ENCODE measurements around the gene SMARCE1.
A peak's percentile ranks its signal among the peaks of the same experiment; 100 is the strongest.
"Not testable (repeated sequence)": the region's sequence is repeated elsewhere in the genome, so short reads cannot be mapped to it uniquely, and the experiment has no call there.

SMARCE1 gene

DNA sequence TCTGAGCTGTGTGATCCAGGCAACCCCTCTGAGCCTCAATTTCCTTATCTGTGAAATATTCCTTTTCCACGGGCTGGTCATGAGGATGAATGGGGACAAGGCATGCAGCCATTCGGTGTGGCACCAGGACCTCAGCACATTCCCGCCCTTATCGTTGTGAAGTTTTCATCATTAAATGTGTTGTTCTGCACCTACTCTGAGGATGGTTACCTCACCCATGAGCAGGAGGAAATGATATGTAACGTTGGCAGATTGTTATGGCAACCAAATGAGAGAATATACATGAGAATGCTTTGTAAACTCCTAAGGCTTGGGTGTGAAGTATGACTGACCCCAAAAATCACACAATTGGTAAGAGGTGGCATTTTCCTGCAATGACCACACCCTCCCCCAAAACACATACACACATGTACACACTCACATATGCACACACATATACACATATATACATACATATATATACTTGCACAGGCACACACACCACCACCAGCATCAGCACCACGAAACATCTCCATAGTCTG lies 39.5 kb downstream of the SMARCE1 start:
- DNase-seq, result peak; percentile 34

DNA sequence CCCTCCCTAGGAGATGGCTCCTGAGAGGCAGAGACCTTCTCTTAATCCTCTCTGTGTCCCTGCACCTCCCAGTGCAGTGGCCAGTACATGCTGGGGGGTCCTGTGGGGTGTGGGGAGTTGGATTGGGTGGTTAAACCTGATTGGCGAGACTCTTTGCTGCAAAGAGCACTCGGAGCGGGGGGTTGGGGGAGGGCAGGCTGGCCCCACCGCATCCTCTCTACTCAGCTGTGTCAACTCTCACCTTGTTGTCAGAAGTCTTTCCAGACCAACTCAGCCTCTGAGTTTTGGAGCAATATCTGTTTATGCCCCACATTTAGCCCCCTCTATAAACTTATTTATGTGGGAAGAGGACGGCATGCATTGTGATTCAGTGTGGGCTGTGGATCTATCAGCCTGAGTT lies 40.0 kb downstream of the SMARCE1 start:
- no peak for DNase-seq

DNA sequence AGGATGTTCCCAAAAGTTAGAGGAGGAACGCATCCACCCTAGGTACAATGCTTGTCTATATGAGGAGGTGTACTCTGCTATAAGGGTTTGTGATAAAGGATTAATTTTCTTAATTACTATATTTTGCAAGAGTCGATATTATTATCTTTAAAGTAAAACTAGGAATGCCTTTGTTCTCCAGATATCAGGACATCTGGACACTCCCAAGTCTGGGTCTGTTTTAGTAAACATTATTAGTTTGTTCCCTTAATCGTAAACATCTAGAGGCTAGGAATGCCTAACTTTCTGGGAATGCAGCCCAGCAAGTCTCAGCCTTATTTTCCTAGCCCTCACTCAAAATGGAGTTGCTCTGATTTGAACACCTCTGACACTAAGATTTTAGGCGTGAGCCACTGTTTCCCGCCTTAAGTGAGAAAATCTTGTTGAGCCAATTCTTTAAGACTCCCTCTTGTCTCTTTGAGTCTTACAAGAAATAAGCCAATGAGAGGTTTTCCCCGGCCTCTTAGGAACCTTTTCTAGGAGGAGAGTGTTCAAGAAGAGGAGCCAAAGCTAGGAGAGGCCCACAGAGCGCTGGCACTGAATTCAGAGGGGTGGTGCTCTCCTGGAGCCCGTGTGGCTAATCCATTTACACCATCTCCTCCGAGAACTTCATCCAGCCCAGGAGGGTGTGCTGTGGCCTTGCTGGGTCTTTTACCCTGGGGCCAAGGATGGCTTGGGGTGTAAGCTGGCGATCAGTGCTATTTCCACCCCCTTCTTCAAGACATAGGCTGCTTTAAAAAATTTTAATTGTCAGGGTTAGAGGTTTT lies 40.9 kb downstream of the SMARCE1 start:
- no peak for DNase-seq

GRCh38 chr17:40605306-40605705 lies 42.3 kb downstream of the SMARCE1 start:
- DNase-seq, result no peak

DNA sequence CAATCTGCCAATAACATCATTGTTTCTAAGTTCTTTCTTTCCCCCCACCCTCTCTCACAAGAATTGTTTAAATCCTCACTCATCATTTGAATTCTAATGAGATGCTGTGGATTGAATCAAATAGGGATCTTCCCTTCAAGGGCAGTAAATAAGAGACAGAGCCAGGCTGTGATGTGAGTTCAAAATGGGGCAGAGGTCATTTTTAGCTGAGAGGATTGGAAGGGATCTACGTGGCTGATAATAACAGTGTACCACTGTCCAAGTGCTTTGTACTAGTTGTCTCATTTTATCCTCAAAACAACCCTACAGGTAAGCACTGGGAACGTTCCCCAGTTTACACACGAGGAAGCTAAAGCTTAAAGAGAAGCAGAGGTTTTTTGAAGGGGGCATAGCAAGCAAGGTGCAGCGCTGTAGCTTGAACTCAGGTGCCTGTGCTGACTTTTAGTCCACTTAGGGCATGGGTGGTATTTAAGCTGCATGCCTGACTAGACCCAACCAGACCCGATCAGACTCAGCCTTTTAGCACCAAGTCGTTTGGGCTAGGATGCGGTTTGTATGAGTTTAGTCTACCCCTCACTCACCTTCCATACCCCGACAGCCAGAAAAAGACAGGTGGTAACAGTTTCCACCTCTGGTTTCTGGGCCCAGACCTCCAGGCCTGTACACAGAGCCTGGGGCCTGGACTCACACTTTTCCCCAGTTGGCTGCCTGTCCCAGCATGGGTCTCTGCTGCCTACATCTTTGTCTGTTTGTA lies 43.1 kb downstream of the SMARCE1 start:
- no peak for DNase-seq

DNA sequence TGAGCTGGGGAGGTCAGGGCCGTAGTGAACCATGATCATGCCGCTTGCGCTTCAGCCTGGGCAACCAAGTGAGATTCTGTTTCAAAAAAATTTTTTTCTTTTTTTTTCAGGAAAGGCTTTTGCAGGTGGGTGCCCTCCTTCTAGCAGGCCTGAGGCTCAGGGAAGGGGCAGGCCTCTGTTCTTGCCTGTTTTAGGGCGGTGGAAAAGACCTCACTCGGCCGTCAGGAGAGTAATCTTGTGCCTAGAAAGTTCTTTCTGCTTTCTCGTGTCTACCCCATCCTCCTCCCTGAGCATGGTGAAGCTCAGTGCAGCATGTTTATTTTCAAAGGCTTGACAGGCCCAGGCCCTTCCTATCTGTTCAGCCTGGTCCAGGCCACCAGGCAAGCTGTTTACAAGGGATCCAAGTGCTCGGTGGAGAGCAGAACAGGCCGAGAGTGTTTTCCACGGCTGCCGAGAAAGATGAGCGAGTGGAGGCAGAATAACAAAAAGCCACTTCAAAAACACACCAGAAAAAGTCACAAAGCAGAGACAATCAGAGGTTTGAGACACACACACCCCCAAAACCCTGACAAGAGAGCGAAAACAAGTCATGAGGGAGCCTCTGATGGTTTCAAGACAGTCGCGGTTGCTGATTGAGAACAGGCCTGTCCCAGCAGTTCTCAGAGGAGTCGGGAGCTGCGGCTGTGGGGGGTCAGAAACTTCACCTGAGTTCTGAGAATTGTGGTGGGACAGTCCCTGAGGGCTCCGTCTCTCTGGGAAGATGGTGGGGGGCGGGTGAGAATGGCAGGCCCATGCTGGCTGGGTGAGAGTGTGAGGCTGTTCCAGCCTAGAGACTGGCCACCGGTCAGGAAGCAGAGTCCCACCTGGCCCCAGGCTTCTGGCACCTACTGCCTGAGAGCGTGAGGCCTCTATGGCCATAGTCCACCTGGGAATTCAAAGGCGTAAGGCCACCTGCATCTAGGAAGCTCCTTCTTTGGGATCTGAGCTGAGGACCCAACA lies 44.9 kb downstream of the SMARCE1 start:
- no peak for DNase-seq

DNA sequence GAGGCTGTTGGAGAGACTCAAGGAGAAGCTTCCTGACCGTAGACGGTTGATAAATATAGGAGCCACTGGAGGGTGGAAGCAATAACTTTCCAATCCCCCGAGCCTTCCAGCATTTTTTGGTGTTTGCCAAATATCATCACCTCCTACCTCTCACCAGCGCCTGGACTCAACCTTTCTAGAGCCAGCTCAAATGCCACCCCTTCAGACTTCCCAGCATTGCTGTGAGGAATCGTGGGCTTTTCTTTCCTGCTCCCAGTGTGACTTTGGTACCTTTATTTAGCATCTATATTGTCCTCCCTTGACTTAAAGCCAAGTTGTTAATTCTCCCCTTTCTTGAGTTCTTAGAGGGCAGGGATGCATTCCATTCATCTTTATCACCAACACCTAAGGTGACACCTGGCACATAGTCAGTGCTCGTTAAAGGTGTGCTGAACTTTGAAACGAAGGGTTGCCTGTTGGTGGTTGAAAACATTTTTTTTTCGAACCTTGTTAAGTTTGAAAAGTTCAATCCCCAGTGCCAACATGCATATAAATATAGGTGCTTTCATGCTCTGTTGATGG lies 47.1 kb downstream of the SMARCE1 start:
- no peak for DNase-seq

- no peak for DNase-seq
Measured at GRCh38 chr17:40599468-40599763, 48.2 kb downstream of the SMARCE1 start.

GRCh38 chr17:40598619-40599467 lies 48.8 kb downstream of the SMARCE1 start:
- DNase-seq, result peak; percentile 92

DNA sequence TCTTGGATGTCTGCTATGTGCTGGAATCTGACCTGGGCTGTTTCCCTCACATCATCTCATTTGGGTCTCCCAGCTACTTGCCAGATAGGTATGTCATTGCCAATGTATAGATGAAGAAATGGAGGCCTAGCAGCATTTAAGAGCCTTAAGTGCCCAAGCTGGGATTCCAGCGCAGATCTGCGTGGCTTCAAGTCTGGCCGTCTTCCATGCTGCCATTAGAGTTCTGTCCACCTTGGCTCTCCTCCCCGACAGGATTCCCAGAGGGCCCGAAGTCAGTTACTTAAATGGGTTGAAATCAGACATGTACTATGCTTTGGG lies 49.4 kb downstream of the SMARCE1 start:
- DNase-seq, result no peak

- no peak for DNase-seq
Measured at GRCh38 chr17:40597556-40598300, 49.9 kb downstream of the SMARCE1 start.

DNA sequence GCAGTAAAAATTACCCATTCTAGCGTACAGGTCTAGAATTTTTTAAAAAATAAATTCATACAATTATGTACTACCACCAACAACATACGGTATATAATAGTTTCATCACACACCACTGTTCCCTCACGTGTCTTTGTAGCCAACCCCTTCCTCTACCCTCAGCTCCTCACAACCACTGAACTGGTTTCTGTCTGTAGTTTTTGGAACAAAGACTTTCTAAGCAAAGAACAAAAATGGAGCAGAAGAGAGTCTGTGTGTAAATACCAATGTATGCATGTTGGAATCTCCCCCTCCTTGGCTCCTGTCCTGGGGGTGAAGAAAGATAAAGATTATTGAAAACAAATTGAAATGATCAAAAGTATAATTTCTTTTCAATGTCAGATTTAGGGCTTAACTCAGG lies 50.5 kb downstream of the SMARCE1 start:
- DNase-seq, result no peak

- DNase-seq, result peak; percentile 38
Measured at GRCh38 chr17:40596261-40596919, 51.2 kb downstream of the SMARCE1 start.

- DNase-seq, result no peak
Measured at GRCh38 chr17:40590742-40591141, 56.9 kb downstream of the SMARCE1 start.

- DNase-seq, result no peak
Measured at GRCh38 chr17:40588552-40588951, 59.1 kb downstream of the SMARCE1 start.

- not testable (repeated sequence) for DNase-seq
Measured at GRCh38 chr17:40586264-40586663, 61.4 kb downstream of the SMARCE1 start.

DNA sequence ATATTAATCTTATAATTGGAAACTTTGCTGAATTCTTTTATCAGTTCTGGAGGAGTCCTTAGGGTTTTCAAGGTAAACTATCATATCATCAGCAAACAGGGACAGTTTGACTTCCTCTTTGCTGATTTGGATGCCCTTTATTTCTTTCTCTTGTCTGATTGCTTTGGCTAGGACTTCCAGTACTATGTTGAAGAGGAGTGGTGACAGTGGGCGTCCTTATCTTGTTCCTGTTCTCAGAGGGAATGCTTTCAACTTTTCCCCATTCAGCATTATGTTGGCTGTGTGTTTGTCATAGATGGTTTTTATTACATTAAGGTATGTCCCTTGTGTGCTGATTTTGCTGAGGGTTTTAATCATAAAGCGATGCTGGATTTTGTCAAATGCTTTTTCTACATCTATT lies 62.7 kb downstream of the SMARCE1 start:
- not testable (repeated sequence) for DNase-seq

DNA sequence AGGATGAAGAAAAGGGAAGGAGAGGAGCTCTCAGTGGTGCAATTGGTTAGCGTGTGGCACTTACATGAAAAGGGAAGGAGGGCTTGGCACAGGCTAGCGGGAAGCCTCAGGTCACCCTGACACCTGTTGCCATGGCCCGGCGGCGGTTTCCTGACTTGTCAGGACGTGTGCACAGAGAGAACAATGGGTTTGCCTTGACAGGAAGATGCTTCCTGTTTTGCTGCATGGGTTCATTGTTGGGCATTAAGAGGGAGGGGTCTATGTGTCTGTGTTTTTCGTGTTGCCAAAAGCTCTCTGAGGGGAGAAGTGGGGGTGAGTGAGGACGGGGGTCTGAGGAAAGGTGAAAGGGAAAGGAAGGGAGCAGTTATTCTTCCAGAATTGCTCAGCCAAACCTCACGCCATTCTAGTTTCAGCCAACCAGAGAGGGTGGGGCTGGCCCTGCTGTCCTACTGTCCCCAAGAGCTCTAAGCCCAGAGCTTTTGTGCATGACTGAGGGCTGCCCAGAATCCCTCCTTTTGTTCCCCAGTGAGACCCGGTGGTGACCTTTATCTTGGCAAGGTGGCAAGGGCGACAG lies 65.2 kb downstream of the SMARCE1 start:
- DNase-seq, result peak; percentile 18

GRCh38 chr17:40580140-40580539 lies 67.5 kb downstream of the SMARCE1 start:
- no peak for DNase-seq

DNA sequence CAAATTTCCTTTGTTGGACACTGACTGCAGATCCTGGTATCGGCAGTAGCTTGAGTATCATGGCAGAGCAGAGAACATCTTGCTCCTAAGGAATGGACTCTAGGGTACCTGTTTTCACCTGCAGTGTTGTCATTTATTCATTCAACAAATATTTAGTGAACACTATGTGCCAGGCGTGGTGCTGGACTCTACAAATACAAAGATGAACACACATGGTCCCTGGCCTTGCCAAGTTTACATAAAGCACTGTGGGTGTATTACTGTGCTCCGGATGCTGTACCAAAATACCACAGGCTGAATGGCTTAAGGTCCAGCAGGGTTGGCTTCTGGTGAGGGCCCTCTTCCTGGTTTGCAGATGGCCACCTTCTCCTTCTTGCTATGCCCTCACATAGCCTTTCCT lies 68.1 kb downstream of the SMARCE1 start:
- no peak for DNase-seq
